ENCODE data around the gene RPS21.

Gene RPS21

GRCh38 chr20:62376112-62377063, 10.5 kb upstream of the RPS21 start:
- H3K4me3 ChIP-seq (replicated peaks; ENCODE audit: insufficient read depth, low read length): no peak overlapping the region
- H3K27ac ChIP-seq (replicated peaks): no peak overlapping the region
- DNase-seq (ENCODE audit: low read depth in 1 of 2, low spot score in 1 of 2): no peak
- H3K27me3 ChIP-seq (ENCODE audit: insufficient read depth, poor library complexity, severe bottlenecking): no peaks in the 10 kb centered on the region
- TF ChIP-seq GABPA (IDR thresholded peaks at IDR 0.05; ENCODE audit: low read depth) (no peak), SPI1 (IDR thresholded peaks at IDR 0.05; ENCODE audit: borderline replicate concordance, low read depth) (no peak), POLR2AphosphoS5 (IDR thresholded peaks at IDR 0.05; ENCODE audit: low read depth) (no peak)
- TF ChIP-seq, protein P1, sequence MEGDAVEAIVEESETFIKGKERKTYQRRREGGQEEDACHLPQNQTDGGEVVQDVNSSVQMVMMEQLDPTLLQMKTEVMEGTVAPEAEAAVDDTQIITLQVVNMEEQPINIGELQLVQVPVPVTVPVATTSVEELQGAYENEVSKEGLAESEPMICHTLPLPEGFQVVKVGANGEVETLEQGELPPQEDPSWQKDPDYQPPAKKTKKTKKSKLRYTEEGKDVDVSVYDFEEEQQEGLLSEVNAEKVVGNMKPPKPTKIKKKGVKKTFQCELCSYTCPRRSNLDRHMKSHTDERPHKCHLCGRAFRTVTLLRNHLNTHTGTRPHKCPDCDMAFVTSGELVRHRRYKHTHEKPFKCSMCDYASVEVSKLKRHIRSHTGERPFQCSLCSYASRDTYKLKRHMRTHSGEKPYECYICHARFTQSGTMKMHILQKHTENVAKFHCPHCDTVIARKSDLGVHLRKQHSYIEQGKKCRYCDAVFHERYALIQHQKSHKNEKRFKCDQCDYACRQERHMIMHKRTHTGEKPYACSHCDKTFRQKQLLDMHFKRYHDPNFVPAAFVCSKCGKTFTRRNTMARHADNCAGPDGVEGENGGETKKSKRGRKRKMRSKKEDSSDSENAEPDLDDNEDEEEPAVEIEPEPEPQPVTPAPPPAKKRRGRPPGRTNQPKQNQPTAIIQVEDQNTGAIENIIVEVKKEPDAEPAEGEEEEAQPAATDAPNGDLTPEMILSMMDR (IDR thresholded peaks at IDR 0.05; ENCODE audit: insufficient read depth, low read length): no peak
- TF ChIP-seq, protein P2, sequence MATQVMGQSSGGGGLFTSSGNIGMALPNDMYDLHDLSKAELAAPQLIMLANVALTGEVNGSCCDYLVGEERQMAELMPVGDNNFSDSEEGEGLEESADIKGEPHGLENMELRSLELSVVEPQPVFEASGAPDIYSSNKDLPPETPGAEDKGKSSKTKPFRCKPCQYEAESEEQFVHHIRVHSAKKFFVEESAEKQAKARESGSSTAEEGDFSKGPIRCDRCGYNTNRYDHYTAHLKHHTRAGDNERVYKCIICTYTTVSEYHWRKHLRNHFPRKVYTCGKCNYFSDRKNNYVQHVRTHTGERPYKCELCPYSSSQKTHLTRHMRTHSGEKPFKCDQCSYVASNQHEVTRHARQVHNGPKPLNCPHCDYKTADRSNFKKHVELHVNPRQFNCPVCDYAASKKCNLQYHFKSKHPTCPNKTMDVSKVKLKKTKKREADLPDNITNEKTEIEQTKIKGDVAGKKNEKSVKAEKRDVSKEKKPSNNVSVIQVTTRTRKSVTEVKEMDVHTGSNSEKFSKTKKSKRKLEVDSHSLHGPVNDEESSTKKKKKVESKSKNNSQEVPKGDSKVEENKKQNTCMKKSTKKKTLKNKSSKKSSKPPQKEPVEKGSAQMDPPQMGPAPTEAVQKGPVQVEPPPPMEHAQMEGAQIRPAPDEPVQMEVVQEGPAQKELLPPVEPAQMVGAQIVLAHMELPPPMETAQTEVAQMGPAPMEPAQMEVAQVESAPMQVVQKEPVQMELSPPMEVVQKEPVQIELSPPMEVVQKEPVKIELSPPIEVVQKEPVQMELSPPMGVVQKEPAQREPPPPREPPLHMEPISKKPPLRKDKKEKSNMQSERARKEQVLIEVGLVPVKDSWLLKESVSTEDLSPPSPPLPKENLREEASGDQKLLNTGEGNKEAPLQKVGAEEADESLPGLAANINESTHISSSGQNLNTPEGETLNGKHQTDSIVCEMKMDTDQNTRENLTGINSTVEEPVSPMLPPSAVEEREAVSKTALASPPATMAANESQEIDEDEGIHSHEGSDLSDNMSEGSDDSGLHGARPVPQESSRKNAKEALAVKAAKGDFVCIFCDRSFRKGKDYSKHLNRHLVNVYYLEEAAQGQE (IDR thresholded peaks at IDR 0.05; ENCODE audit: insufficient replicate concordance, low read depth): no peak

DNA sequence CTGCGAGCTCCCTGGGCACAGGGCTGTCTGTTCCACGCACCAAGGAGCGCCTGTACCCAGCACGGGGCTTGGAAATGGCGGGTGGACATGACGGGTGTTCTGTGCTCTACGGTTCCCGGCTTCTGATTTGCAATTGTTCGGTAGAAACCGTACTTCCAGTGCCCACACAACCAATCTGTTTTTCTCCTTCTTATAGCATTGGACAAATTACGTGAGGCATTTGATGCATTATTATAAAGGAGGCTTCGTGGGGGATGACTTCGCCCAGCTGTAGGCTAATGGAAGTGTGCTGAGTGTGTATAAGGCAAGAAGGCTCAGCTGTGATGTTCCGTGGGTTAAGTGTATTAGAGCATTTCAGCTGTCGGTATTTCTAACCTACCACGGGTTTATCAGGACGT, 9.8 kb upstream of the RPS21 start:
- H3K4me3 ChIP-seq (replicated peaks; ENCODE audit: insufficient read depth, low read length): no peak overlapping the region
- TF ChIP-seq, protein P1 (IDR thresholded peaks at IDR 0.05; ENCODE audit: insufficient read depth, low read length): no peak
- TF ChIP-seq SPI1 (IDR thresholded peaks at IDR 0.05; ENCODE audit: borderline replicate concordance, low read depth): no peak
- TF ChIP-seq, protein P2 (IDR thresholded peaks at IDR 0.05; ENCODE audit: insufficient replicate concordance, low read depth): no peak
- H3K27ac ChIP-seq (replicated peaks): no peak overlapping the region

DNA sequence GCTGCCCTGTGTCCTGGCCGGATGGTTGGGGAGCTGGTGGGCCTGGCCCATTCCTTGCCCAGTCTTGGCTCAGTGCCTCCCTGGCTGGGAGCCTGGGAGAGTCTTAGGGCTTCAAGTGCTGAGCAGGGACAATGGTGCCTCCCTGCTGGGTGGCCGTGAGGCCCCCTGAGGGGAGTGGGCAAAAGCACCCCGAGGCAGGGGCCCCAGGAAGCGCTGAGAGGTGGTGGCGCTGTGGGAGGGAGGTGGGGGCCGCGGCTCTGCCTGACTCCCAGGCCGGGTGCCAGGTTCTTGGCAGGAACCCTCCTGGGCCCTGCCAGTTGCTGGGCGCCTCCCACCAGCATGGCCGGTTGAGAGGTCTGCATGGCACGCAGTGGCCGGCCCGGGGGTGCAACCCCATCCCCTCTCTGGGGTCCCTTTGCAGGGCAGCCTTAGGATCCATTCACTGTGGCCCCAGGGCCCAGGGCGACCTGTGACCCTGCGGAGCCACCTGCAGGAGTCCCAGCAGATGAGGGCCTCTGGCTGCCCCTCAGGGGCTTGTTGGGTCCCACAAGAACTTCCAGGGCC, 9.2 kb upstream of the RPS21 start:
- Histone ChIP-seq H3K4me3 (replicated peaks; ENCODE audit: insufficient read depth, low read length) (no peak overlapping the region), H3K27me3 (ENCODE audit: insufficient read depth, poor library complexity, severe bottlenecking) (no peaks in the 10 kb centered on the region), H3K27ac (replicated peaks) (no peak overlapping the region)
- DNase-seq (ENCODE audit: low read depth in 1 of 2, low spot score in 1 of 2): no peak
- TF ChIP-seq GABPA (IDR thresholded peaks at IDR 0.05; ENCODE audit: low read depth): no peak
- TF ChIP-seq, protein P2 (IDR thresholded peaks at IDR 0.05; ENCODE audit: insufficient replicate concordance, low read depth): no peak
- TF ChIP-seq, protein P1 (IDR thresholded peaks at IDR 0.05; ENCODE audit: insufficient read depth, low read length): no peak
- TF ChIP-seq SPI1 (IDR thresholded peaks at IDR 0.05; ENCODE audit: borderline replicate concordance, low read depth): no peak
- TF ChIP-seq POLR2AphosphoS5 (IDR thresholded peaks at IDR 0.05; ENCODE audit: low read depth): no peak

More for the DNA sequence above, 9.8 kb upstream of the RPS21 start:
- no peak for DNase-seq (ENCODE audit: low read depth in 1 of 2, low spot score in 1 of 2)
- H3K27me3 ChIP-seq (ENCODE audit: insufficient read depth, poor library complexity, severe bottlenecking): no peaks in the 10 kb centered on the region
